Calu3 (cell line): ENCODE measurements around the gene CIBAR2. TPM values are rescaled to one million over a fixed set of nuclear protein-coding genes. Genes with fewer than 3 reads are reported as not detected.

Source experiments
- BruUV-seq: library from RNA; stranded (reverse); fragments of 400-500 nt; replicated peaks from 2 replicates; lab custom pipeline; 2021; lab: Mats Ljungman, UMichigan
- CTCF ChIA-PET: fragments of 300-600 bp; sonication (Branson Sonifier 250); formaldehyde crosslinking; loops from one replicate; lab custom pipeline; 2022; ENCODE audit warnings: antibody characterized with exemption; lab: Charles Lee
- DNase-seq: peaks from one replicate; pipeline ENCODE4 v3.0.0; 2022
- H3K27ac Mint-ChIP-seq: one replicate; pipeline ENCODE4 v1.8.0; 2022; ENCODE audit warnings: mixed read lengths; ENCODE audit not compliant: unreplicated experiment
- H3K27me3 Mint-ChIP-seq: one replicate; pipeline ENCODE4 v1.8.0; 2022; ENCODE audit warnings: mixed read lengths; ENCODE audit not compliant: unreplicated experiment
- H3K36me3 Mint-ChIP-seq: one replicate; pipeline ENCODE4 v1.8.0; 2022; ENCODE audit warnings: mild to moderate bottlenecking, moderate library complexity, mixed read lengths; ENCODE audit not compliant: insufficient read depth, unreplicated experiment
- H3K4me1 Mint-ChIP-seq: one replicate; pipeline ENCODE4 v1.8.0; 2022; ENCODE audit warnings: mild to moderate bottlenecking, low read depth, mixed read lengths; ENCODE audit not compliant: unreplicated experiment
- H3K4me3 Mint-ChIP-seq: one replicate; pipeline ENCODE4 v1.8.0; 2022; ENCODE audit warnings: mild to moderate bottlenecking, low read depth, moderate library complexity, mixed read lengths; ENCODE audit not compliant: unreplicated experiment
- H3K9me3 Mint-ChIP-seq: one replicate; pipeline ENCODE4 v1.8.0; 2022; ENCODE audit warnings: low read depth, mixed read lengths; ENCODE audit not compliant: unreplicated experiment
- CTCF ChIP-seq: fragments of 200-600 bp; IDR thresholded peaks from one replicate; pipeline ENCODE4 v1.8.0; 2022; ENCODE audit warnings: antibody characterized with exemption; ENCODE audit not compliant: unreplicated experiment
- intact Hi-C: fragments of 100-400 bp; cut with micrococcal nuclease; formaldehyde crosslinking; loops from one replicate; pipeline ENCODE4 v1.10.0; 2022; ENCODE audit not compliant: unreplicated experiment
- total RNA-seq: library from RNA; stranded (reverse); gene quantifications from 2 replicates; pipeline ENCODE4 v1.2.3, GENCODE V29; 2022

The CIBAR2 gene
- total RNA-seq, 1 experiment from 2014 or later, result not detected

DNA sequence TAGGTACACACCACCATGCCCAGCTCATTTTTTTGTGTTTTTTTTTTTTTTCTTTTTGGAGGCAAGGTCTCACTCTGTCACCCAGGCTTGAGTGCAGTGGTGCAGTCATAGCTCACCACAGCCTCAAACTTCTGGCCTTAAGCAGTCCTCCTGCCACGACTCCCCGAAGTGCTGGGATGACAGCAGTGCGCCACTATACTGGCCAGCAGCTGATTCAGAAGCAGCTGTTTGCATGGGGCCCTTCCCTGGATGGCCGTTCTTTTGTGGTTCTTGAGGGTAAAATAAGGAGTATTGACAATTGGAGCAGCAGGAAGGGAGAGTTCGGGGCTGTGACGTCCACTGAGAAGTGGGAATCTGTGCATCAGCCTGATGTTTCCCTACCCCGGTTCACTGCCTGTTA, 43.1 kb downstream of the CIBAR2 start:
- H3K36me3 Mint-ChIP-seq, result no peaks in the 10 kb centered on the region
- CTCF ChIA-PET, result interaction anchor here (1.0 kb wide), 1 partner anchor 18 kb away, joined by 4 read pairs; no protein-coding TSS in a partner anchor
- no peak for DNase-seq
- H3K27me3 Mint-ChIP-seq, result no peaks in the 10 kb centered on the region
- H3K4me1 Mint-ChIP-seq, result no peaks in the 10 kb centered on the region
- intact Hi-C loops, result no loop called here
- H3K27ac Mint-ChIP-seq, result no peak overlapping the region
- no peak overlapping the region for H3K4me3 Mint-ChIP-seq
- H3K9me3 Mint-ChIP-seq, result no peaks in the 10 kb centered on the region
- no peak for TF ChIP-seq CTCF
- BruUV-seq, result no TSS peak

GRCh38 chr16:85068746-85069145, 43.5 kb downstream of the CIBAR2 start:
- intact Hi-C loops, result no loop called here
- Mint-ChIP-seq H3K4me3 (no peak overlapping the region), H3K27ac (no peak overlapping the region), H3K4me1 (no peaks in the 10 kb centered on the region), H3K9me3 (no peaks in the 10 kb centered on the region), H3K27me3 (no peaks in the 10 kb centered on the region), H3K36me3 (no peaks in the 10 kb centered on the region)
- CTCF ChIA-PET, result interaction anchor here (1.0 kb wide), 1 partner anchor 18 kb away, joined by 4 read pairs; no protein-coding TSS in a partner anchor
- no peak for DNase-seq
- BruUV-seq, result no TSS peak
- TF ChIP-seq CTCF, result no peak

DNA sequence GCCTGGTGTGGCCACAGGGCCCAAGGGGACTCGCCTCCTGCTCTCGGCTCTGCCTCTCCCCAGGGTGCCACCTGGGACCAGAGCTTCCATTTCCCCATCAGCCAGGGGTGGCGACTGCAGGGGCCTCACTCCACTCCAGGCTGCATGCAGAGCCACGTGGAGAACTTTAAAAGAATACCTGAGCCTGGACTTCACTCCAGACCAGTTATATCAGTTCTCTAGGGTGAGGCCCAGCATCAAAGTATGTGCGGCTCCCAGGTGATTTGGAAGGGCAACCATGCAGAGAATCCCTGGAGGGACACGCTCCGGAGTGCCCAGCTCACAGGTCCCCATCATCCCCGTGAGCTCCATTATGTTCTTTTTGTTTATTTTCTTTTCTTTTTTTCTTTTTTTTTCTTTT, 44.8 kb downstream of the CIBAR2 start:
- Mint-ChIP-seq H3K9me3 (no peaks in the 10 kb centered on the region), H3K4me3 (no peak overlapping the region), H3K4me1 (no peaks in the 10 kb centered on the region), H3K27ac (no peak overlapping the region), H3K27me3 (no peaks in the 10 kb centered on the region), H3K36me3 (no peaks in the 10 kb centered on the region)
- DNase-seq, result no peak
- BruUV-seq, result no TSS peak
- intact Hi-C loops, result no loop called here
- CTCF ChIA-PET, result interaction anchor here (0.6 kb wide), 1 partner anchor 58 kb away, joined by 3 read pairs; no protein-coding TSS in a partner anchor
- TF ChIP-seq CTCF, result no peak

DNA sequence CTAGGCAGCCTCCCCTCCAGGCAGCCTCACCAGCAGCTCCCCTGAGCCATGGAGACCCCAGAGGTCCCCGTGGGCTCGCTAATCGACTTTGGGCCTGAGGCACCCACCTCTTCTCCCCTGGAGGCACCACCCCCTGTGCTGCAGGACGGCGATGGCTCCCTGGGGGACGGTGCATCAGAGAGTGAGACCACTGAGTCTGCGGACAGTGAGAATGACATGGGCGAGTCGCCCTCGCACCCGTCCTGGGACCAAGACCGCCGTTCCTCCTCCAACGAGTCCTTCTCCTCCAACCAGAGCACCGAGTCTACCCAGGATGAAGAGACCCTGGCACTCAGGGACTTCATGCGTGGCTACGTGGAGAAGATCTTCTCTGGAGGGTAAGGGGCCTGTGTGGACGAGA, 45.2 kb downstream of the CIBAR2 start:
- H3K27ac Mint-ChIP-seq, result no peak overlapping the region
- BruUV-seq, result no TSS peak
- no peaks in the 10 kb centered on the region for H3K27me3 Mint-ChIP-seq
- no peaks in the 10 kb centered on the region for H3K4me1 Mint-ChIP-seq
- no peak for TF ChIP-seq CTCF
- no peak overlapping the region for H3K4me3 Mint-ChIP-seq
- DNase-seq, result no peak
- no peaks in the 10 kb centered on the region for H3K36me3 Mint-ChIP-seq
- CTCF ChIA-PET, result interaction anchor here (0.6 kb wide), 1 partner anchor 58 kb away, joined by 3 read pairs; no protein-coding TSS in a partner anchor
- intact Hi-C loops, result no loop called here
- no peaks in the 10 kb centered on the region for H3K9me3 Mint-ChIP-seq
